Smooth muscle cell (in vitro differentiated cells): ENCODE measurements around the gene RASAL1. TPM values are rescaled to one million over a fixed set of nuclear protein-coding genes. Genes with fewer than 3 reads are reported as not detected.

Source experiments
- DNase-seq: peaks from one replicate; lab custom pipeline; 2025; ENCODE audit not compliant: unreplicated experiment; lab: John Stamatoyannopoulos, UW
- H2AFZ ChIP-seq: fragments of 200-600 bp; sonication (generic); 2 replicates; pipeline ENCODE4 v1.6.0; 2016; ENCODE audit warnings: antibody characterized with exemption, low read depth, mild to moderate bottlenecking
- H3F3A ChIP-seq: fragments of 200-600 bp; sonication (generic); 2 replicates; pipeline ENCODE4 v1.6.0; 2017; ENCODE audit warnings: antibody characterized with exemption, low read depth
- H3K27ac ChIP-seq: fragments of 200-600 bp; sonication (generic); 2 replicates; pipeline ENCODE4 v1.5.1; 2016; ENCODE audit warnings: low read depth, mild to moderate bottlenecking
- H3K27me3 ChIP-seq: fragments of 200-600 bp; sonication (generic); 2 replicates; pipeline ENCODE4 v1.6.1; 2016; ENCODE audit warnings: low read depth, mild to moderate bottlenecking
- H3K36me3 ChIP-seq: fragments of 200-600 bp; sonication (generic); 2 replicates; pipeline ENCODE4 v1.5.1; 2016; ENCODE audit warnings: low read depth
- H3K4me1 ChIP-seq: fragments of 200-600 bp; sonication (generic); 2 replicates; pipeline ENCODE4 v1.5.1; 2016; ENCODE audit warnings: low read depth
- H3K4me2 ChIP-seq: fragments of 200-600 bp; sonication (generic); 2 replicates; pipeline ENCODE4 v1.6.0; 2016; ENCODE audit warnings: mild to moderate bottlenecking
- H3K4me3 ChIP-seq: fragments of 200-600 bp; sonication (generic); 2 replicates; pipeline ENCODE4 v1.5.1; 2016; ENCODE audit warnings: mild to moderate bottlenecking
- H3K79me2 ChIP-seq: fragments of 200-600 bp; sonication (generic); 2 replicates; pipeline ENCODE4 v1.6.0; 2016; ENCODE audit warnings: low read depth, mild to moderate bottlenecking
- H3K9ac ChIP-seq: fragments of 200-600 bp; sonication (generic); 2 replicates; pipeline ENCODE4 v1.6.0; 2016; ENCODE audit warnings: low read depth
- H3K9me3 ChIP-seq: fragments of 200-600 bp; sonication (generic); replicated peaks from 2 replicates; pipeline ENCODE4 v1.5.1; 2016; ENCODE audit warnings: low read depth
- H4K20me1 ChIP-seq: fragments of 200-600 bp; sonication (generic); 2 replicates; pipeline ENCODE4 v1.6.0; 2016; ENCODE audit warnings: low read depth
- CTCF ChIP-seq: fragments of 200-600 bp; sonication (generic); IDR thresholded peaks from 2 replicates; pipeline ENCODE4 v1.5.1; 2017; ENCODE audit warnings: borderline replicate concordance, mild to moderate bottlenecking, antibody characterized with exemption; ENCODE audit not compliant: insufficient read depth, poor library complexity, severe bottlenecking
- WGBS: methylation state at CpG from one replicate; pipeline ENCODE4 v1.1.7; 2016; ENCODE audit warnings: low lambda C conversion rate; 5-methylcytosine and 5-hydroxymethylcytosine counted together
- polyA plus RNA-seq: library from polyadenylated mRNA; unstranded; fragments of >200 nt; fragmentation: Nextera tagmentation; extraction: Ambion mirVana; gene quantifications from 2 replicates; pipeline ENCODE4 v1.2.1, GENCODE V29; 2016
- total RNA-seq: library from RNA; depleted of rRNA; stranded (reverse); fragments of >200 nt; gene quantifications from 2 replicates; pipeline ENCODE4 v1.2.3, GENCODE V29; 2014

The RASAL1 gene
- total and polyA plus RNA-seq, 2 experiments from 2014 or later = not detected

GRCh38 chr12:113059071-113059595, 76.4 kb downstream of the RASAL1 start:
- H3K27ac ChIP-seq = no peak overlapping the region
- peaks cover 66% of the 10 kb centered on the region for H3K27me3 ChIP-seq
- H3K4me3 ChIP-seq = no peak overlapping the region
- 92% methylated on average over 8 of the region's 8 CpGs for WGBS
- no peaks in the 10 kb centered on the region for H3K36me3 ChIP-seq
- no peaks in the 10 kb centered on the region for H3F3A ChIP-seq
- H3K4me1 ChIP-seq = peaks cover 8% of the 10 kb centered on the region
- no peak overlapping the region for H2AFZ ChIP-seq
- no peak for DNase-seq
- H3K4me2 ChIP-seq = no peak overlapping the region
- no peaks in the 10 kb centered on the region for H4K20me1 ChIP-seq
- no peaks in the 10 kb centered on the region for H3K9me3 ChIP-seq
- no peak overlapping the region for H3K9ac ChIP-seq
- TF ChIP-seq CTCF = no peak
- H3K79me2 ChIP-seq = no peaks in the 10 kb centered on the region

GRCh38 chr12:113058553-113058952, 77.0 kb downstream of the RASAL1 start:
- 92% methylated on average over 1 of the region's 1 CpG for WGBS

DNA sequence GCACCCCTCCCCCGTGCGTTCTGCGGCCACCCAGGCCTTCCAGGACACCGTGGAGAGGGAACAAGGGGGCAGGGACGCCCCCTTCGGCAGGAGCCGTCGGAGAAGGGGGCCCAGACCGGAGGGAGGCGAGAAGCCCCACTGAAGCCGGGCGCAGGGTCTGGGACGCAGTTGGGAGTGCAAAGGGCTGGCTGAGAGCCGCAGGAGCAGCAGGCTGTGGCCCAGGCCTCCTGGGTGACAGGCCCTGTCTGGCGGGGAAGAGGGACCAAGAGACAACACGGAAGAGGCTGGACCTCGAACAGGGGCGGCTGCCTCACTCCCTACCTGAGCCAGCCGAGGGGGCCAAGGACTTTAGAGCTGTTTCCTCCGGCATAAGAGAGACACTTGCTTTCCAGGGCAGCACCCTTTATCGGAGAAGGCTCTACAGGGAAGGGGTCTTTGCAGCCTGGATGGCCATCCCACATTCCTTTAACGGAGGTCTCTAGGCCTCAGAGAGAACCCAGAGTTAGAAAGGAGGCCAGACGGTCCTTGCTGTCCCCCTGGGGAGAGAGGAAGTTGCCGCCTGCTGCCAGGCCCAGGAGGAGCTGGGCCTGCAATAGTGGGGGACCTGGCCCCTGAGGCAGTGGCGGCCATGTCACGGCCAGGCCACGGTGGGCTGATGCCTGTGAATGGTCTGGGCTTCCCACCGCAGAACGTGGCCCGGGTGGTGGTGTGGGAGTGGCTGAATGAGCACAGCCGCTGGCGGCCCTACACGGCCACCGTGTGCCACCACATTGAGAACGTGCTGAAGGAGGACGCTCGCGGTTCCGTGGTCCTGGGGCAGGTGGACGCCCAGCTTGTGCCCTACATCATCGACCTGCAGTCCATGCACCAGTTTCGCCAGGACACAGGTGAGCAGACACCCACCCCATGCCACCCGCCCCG, 77.7 kb downstream of the RASAL1 start:
- 68% methylated on average over 43 of the region's 44 CpGs for WGBS
- no peak overlapping the region for H2AFZ ChIP-seq
- H4K20me1 ChIP-seq = no peaks in the 10 kb centered on the region
- H3F3A ChIP-seq = no peaks in the 10 kb centered on the region
- peaks cover 8% of the 10 kb centered on the region for H3K4me1 ChIP-seq
- H3K9me3 ChIP-seq = no peaks in the 10 kb centered on the region
- H3K27me3 ChIP-seq = peaks cover 73% of the 10 kb centered on the region
- no peak overlapping the region for H3K9ac ChIP-seq
- DNase-seq = no peak
- no peaks in the 10 kb centered on the region for H3K79me2 ChIP-seq
- no peak for TF ChIP-seq CTCF
- H3K4me3 ChIP-seq = no peak overlapping the region
- no peak overlapping the region for H3K4me2 ChIP-seq
- no peak overlapping the region for H3K27ac ChIP-seq
- H3K36me3 ChIP-seq = no peaks in the 10 kb centered on the region

More at GRCh38 chr12:113058553-113058952, 77.0 kb downstream of the RASAL1 start:
- Histone ChIP-seq H3K4me3 (no peak overlapping the region), H3K27me3 (peaks cover 66% of the 10 kb centered on the region), H3K4me1 (peaks cover 8% of the 10 kb centered on the region), H2AFZ (no peak overlapping the region), H4K20me1 (no peaks in the 10 kb centered on the region), H3F3A (no peaks in the 10 kb centered on the region), H3K27ac (no peak overlapping the region), H3K9me3 (no peaks in the 10 kb centered on the region), H3K79me2 (no peaks in the 10 kb centered on the region), H3K36me3 (no peaks in the 10 kb centered on the region), H3K9ac (no peak overlapping the region), H3K4me2 (no peak overlapping the region)
- no peak for DNase-seq
- no peak for TF ChIP-seq CTCF
